HG03520 (cell line): ENCODE measurements around the gene GNAI3.

ENCODE experiments used
- ATAC-seq: cut with Tn5 transposase; IDR thresholded peaks from one replicate; pipeline ENCODE4 v1.9.1; 2021; ENCODE audit warnings: mild to moderate bottlenecking, moderate library complexity; ENCODE audit not compliant: unreplicated experiment

Gene GNAI3

DNA sequence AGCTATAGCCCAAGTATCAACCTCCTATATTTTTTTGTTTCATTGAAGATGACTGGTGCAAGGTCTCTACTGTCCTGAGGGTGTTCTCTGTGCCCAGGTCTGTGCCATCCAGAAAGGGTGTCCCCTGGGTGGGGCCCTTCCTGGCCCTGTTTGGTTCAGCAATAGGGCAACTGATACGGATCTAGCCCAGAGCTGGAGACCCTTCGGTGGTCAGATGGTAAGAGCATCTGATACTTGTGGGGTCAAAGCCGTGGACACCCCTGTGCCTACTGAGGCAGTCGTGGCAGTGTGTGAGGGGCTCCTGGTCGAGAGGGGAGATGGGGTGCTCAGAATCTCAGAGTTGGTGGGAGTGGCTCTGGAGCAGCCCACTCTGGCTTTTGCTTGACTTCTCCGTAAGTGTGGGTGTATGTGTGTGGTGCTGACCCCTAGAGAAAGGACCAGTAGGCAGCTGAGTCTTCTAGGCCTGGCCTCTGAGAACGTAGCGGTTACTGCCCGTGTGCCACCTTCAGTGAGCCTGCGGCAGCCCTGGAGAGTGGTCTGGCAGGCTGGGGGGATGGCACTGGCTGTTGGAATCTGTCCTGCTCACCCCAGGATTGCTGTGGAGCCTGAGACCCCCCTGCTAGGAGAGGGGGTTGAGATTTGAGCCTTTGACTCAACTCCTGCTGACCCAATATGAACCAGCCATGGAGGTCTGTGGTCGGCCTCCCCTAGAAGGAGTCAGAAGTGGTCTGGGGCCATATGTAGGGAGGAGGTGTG is 73.9 kb downstream of the GNAI3 start:
- ATAC-seq = no peak

DNA sequence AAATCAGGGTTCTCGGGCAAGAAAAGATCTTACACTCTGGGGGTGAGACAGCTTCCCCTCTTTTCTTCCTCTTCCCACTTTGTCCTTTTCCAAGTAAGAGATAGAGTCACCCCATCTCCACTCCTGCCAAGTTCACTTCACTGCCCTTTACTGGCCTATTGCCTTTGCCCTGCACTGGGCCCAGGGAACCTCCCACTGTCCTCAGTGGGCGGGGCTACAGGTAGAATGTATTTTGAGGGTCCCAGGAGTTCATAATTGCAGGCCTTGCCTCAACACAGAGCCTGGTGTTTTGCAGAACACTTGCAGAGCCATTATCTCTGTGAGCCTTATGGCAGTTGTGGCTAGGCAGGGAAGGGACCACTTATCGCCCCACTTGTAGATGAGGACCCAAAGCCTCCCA is 74.5 kb downstream of the GNAI3 start:
- ATAC-seq = no peak

DNA sequence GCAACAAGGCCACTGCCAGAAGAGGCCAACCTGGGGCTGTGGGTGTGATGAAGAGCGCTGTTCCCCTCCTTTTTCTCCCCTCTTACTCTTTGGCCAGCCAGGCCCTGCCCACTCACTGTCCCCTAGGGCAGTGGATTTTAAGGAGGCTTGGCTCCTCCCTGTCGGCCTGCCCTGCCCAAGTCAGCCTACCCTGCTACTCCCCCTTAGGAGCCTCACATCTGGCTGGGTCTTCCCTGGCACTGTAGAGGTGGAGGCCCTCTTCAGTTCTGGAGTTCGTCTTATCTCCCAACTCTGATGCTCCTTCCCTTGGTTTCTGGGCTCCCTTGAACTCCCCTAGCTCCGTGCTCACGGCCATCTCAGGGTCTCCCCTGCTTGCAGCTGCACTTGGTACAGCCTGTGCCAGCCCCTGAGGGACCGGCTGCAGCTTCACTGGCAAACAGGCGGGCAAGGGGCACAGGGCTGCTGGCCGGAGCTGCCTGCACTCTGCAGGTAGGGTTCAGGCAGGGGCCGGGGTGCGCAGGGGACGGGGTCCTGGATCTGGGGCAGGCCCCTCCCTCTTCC is 75.3 kb downstream of the GNAI3 start:
- no peak for ATAC-seq

GRCh38 chr1:109624201-109625010 is 76.0 kb downstream of the GNAI3 start:
- no peak for ATAC-seq

DNA sequence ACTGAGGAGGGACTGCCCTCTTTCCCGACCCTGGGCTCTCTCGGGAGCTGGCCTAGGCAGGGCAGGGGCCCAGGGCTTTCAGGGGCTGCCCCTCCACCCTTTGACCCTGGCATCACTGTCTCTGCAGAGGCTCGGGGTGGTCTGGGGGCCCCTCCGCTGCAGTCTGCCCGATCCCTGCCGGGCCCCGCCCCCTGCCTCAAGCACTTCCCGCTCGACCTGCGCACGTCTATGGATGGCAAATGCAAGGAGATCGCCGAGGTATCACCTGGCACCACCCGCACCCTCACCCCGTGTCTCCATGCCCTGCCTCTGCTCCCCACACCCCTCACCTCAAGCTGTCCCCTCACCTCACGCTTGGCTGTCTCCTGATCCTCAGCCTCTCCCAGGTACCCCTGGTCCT is 76.8 kb downstream of the GNAI3 start:
- ATAC-seq = no peak

GRCh38 chr1:109625601-109626560 is 77.5 kb downstream of the GNAI3 start:
- no peak for ATAC-seq

GRCh38 chr1:109626682-109627408 is 78.4 kb downstream of the GNAI3 start:
- ATAC-seq = no peak

DNA sequence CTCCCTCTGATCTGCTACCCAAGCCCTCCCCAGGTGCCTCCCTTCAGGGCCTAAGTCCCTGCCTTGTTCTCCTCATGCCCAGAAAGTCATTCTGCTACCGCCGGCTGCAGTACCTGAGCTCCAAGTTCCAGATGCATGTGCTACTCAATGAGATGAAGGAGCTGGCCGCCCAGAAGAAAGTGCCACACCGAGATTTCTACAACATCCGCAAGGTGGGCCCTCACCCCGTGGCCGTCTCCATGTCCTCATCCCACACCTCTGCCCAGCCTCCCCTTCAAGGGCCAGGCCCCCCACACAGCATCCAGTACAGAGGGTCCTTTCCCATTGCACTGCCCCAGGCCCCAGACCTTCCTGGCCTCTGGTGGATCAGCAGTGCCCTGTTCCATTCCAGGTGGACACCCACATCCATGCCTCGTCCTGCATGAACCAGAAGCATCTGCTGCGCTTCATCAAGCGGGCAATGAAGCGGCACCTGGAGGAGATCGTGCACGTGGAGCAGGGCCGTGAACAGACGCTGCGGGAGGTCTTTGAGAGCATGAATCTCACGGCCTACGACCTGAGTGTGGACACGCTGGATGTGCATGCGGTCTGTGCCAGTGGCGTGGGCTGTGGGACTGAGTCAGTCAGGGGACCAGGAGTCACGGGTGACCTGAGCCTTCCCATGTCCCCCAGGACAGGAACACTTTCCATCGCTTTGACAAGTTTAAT is 79.4 kb downstream of the GNAI3 start:
- no peak for ATAC-seq

GRCh38 chr1:109628540-109629321 is 80.3 kb downstream of the GNAI3 start:
- ATAC-seq = no peak

- ATAC-seq = no peak
These were observed 81.1 kb downstream of the GNAI3 start for GRCh38 chr1:109629372-109630030.

DNA sequence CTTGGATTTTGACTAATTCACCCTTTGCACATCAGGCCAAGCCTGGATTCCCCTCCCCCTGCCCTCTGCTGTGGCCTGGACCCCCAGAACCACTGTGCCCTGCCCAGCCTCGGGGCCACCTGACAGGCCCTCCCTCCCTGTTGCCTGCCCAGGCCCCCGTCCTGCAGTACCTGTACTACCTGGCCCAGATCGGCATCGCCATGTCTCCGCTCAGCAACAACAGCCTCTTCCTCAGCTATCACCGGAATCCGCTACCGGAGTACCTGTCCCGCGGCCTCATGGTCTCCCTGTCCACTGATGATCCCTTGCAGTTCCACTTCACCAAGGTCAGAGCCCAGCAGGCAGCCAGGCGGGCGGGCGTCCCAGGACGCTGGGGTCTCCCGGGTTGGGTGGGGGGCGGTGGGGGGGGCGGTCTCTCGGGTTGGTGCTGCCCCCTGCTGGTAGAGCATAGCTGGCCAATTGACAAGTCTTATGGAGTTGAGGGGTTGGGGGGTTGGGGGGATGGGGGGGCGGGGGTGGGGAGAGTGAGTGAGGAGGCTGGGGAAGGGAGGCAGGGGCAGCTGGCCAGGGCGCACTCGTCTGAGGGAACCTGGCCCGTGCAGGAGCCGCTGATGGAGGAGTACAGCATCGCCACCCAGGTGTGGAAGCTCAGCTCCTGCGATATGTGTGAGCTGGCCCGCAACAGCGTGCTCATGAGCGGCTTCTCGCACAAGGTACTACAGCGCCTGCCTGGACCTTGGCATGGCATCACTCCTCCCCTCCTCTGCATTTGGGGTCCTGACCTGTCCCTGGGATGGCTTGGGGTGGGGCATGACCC is 81.9 kb downstream of the GNAI3 start:
- no peak for ATAC-seq

GRCh38 chr1:109630898-109631512 is 82.6 kb downstream of the GNAI3 start:
- ATAC-seq = no peak

GRCh38 chr1:109631513-109632505 is 83.4 kb downstream of the GNAI3 start:
- ATAC-seq = no peak

GRCh38 chr1:109632671-109633346 is 84.4 kb downstream of the GNAI3 start:
- no peak for ATAC-seq

GRCh38 chr1:109634292-109634691 is 85.9 kb downstream of the GNAI3 start:
- no peak for ATAC-seq
